Pancreas (tissue), 10 donors: ENCODE measurements around the gene ZNF80. TPM values are rescaled to one million over a fixed set of nuclear protein-coding genes. Genes with fewer than 3 reads are reported as not detected.

Experiments used
- ATAC-seq, 4 donors: fragments of 200-7000 bp; cut with Tn5 transposase; one replicate each; pipeline versions ENCODE4 v1.8.0 to v1.9.1; 2020; ENCODE audit warnings: mild to moderate bottlenecking in 4 of 4, moderate library complexity in 4 of 4
- DNase-seq, 6 donors: peaks; one replicate each; pipeline ENCODE4 v3.0.0-alpha.2; 2020
- FAIRE-seq: peaks from 2 replicates; lab custom pipeline; 2012; peaks lifted over from hg19 to GRCh38; lab: Jason Lieb, UNC
- H3K27ac ChIP-seq, 4 donors: fragments of 200-600 bp; sonication (generic); 1 replicate in 3 of 4; 2 replicates in 1 of 4; pipeline versions ENCODE4 v1.5.0 to v1.8.0; 2020
- H3K27me3 ChIP-seq, 4 donors: fragments of 200-600 bp; one replicate each; pipeline ENCODE4 v1.8.0; 2021
- H3K36me3 ChIP-seq, 3 donors: fragments of 200-600 bp; sonication (generic) in 1 of 3; one replicate each; pipeline versions ENCODE4 v1.5.0 to v1.8.0; 2020 to 2021
- H3K4me1 ChIP-seq, 3 donors: fragments of 200-600 bp; one replicate each; pipeline ENCODE4 v1.8.0; 2021
- H3K4me3 ChIP-seq, 4 donors: fragments of 200-600 bp; sonication (generic) in 2 of 4; one replicate each; pipeline versions ENCODE4 v1.5.0 to v1.8.0; 2020 to 2021
- H3K9me3 ChIP-seq, 4 donors: fragments of 200-600 bp; one replicate each; pipeline ENCODE4 v1.8.0; 2021
- CTCF ChIP-seq, 4 donors: fragments of 200-600 bp; sonication (generic) in 3 of 4; IDR thresholded peaks; one replicate each; pipeline versions ENCODE4 v1.5.0 to v1.8.0; 2021; ENCODE audit warnings: antibody characterized with exemption in 4 of 4
- WGBS, 2 donors: extraction: QIAGEN DNeasy Blood & Tissue Kit; methylation state at CpG; one replicate each; pipeline ENCODE4 v1.1.7; 2013; 5-methylcytosine and 5-hydroxymethylcytosine counted together
- intact Hi-C, 3 donors: fragments of 100-400 bp; cut with DNase I; formaldehyde crosslinking; loops; one replicate each; pipeline versions ENCODE4 v1.11.1 to v1.14.2; 2022
- polyA plus RNA-seq, 2 donors: library from polyadenylated mRNA; stranded (reverse); fragments of 200-250 nt; gene quantifications; one replicate each; pipeline ENCODE4 v1.2.3, GENCODE V29; 2013
- total RNA-seq, 6 donors: library from RNA; stranded (reverse); fragmentation: NEBNext Ultra II Directional in 4 of 6; extraction: Animal tissue kit (Norgen Biotek cat#: 25700) in 4 of 6; gene quantifications; one replicate each; pipeline versions ENCODE4 v1.2.1 to v1.2.4, GENCODE V29; 2021 to 2023
- donor health status: healthy with polysubstance abuse.
- donor health status: DM: no; HTN: no; CAD: no; lungs with moderate emphysema.
- donor health status: DM: no; HTN: no; CAD: no.
- donor health status: control.
- donor health status: control.
- donor health status: Bipolar disorder and iron deficiency.
- donor health status: DM: yes; HTN: yes; CAD: no.
- donor health status: DM: no; HTN: no; CAD: no.
- donor health status: DM: no; HTN: no; CAD: no.
- donor health status: DM: yes; HTN: yes; CAD: no.

Gene ZNF80
- total and polyA plus RNA-seq, 8 donors, result 0.09 TPM; not detected in 7

- no peaks in the 10 kb centered on the region for H3K9me3 ChIP-seq
- no peak for DNase-seq
- ATAC-seq, result no peak
- 63 to 77% methylated on average over 1 of the region's 1 CpG for WGBS, 2 donors
- no peaks in the 10 kb centered on the region for H3K27me3 ChIP-seq
- no peaks in the 10 kb centered on the region for H3K4me1 ChIP-seq
- TF ChIP-seq CTCF (IDR thresholded peaks at IDR 0.05), result no peak
- H3K4me3 ChIP-seq, result no peak overlapping the region
- intact Hi-C loops, result no loop called here
- FAIRE-seq, result no peak
- no peak overlapping the region for H3K27ac ChIP-seq
- H3K36me3 ChIP-seq, result no peaks in the 10 kb centered on the region
Observed at GRCh38 chr3:114221881-114222264, 15.5 kb downstream of the ZNF80 start.

DNA sequence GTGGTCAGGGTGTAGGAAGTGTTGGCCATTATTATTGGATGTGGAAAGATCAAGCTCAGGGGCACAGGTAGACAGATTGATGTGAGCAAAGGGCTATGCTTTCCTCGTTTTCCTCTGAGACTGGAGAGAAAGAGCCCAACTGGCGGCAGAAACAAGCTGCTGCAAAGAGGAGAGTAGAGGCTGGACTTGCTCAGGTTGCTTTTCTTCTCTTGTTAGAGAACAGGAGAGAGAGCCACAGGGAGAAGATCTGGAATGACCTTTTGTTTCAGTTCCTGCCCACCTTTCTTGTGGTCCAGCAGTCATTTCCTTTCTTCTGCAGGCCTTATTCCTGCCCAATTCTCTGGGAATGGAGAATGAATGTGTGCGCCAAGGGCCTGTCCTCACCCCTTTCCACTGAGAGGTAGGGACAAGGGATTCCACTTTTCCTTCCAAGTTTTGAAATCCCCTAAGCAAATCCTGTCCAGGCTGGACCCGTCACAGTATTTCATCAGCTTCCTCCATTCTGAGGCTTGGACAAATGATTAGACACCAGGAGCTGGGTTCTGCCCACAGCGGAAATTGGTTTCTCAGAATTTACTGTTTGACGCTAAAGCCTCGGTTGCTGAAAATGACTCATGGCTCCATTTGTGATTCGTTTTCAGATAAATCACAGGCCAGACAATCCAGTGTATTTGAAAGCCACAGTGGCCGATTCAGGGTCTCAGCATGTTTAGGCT, 16.1 kb downstream of the ZNF80 start:
- H3K9me3 ChIP-seq, result no peaks in the 10 kb centered on the region
- WGBS, 2 donors, result 75 to 81% methylated on average over 9 of the region's 9 CpGs

DNA sequence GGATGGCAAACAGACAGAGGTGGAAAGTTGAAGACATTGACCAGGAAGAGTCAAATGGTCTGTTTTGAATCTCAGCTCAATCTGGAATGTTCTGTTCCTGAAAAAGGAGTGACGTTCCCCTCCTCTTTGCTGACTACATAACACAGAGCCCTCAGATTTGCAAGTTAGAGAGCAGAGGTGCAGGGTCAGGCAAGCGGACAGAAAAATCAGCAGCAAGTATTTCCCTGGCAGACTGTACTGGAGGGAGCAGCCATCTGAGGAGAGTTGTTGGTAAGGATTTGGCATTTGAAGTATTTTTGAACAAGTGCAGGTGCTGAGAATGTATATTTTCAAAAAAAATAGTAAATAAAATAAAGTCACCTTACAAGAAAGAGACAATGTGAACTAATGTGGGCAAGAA, 17.6 kb downstream of the ZNF80 start:
- H3K27ac ChIP-seq, result no peak overlapping the region
- no peak for FAIRE-seq
- no peak for TF ChIP-seq CTCF (IDR thresholded peaks at IDR 0.05)

More for the DNA sequence above, 16.1 kb downstream of the ZNF80 start:
- Histone ChIP-seq H3K4me1 (no peaks in the 10 kb centered on the region), H3K27me3 (no peaks in the 10 kb centered on the region), H3K27ac (no peak overlapping the region), H3K36me3 (no peaks in the 10 kb centered on the region), H3K4me3 (no peak overlapping the region)
- intact Hi-C loops, result no loop called here
- no peak for DNase-seq
- ATAC-seq, result no peak
- FAIRE-seq, result no peak
- TF ChIP-seq CTCF (IDR thresholded peaks at IDR 0.05), result no peak

DNA sequence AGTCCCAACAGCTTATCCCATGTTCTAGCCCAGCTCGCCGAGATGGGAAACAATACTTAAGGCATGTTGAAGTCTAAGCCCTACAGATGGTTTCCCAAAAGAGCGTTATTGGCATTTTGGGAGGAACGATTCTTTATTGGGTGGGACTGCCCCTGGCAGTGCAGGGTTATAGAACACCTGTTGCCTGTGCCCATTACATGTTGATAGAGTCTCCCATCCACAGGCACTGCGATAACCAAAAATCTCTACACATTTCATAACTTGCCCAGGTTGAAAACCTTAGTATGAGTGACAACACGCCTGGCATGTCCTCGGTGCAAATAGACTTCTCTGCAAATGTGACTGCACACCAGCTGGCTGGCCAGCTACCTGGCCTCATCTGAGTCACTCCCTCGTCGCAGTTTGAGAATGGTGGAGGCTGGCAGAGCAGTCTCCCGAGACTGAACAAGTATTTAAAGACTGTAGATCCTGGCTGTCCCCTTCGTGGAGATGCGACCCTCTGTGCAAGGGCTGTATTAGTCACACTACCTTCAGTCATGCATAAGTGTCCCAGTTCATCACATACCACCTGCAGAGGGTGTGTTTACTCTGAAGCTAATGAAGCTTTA, 18.7 kb downstream of the ZNF80 start:
- no peak for FAIRE-seq
- ATAC-seq, result no peak
- Histone ChIP-seq H3K9me3 (no peaks in the 10 kb centered on the region), H3K27me3 (no peaks in the 10 kb centered on the region), H3K4me1 (no peaks in the 10 kb centered on the region), H3K4me3 (no peak overlapping the region), H3K27ac (no peak overlapping the region), H3K36me3 (no peaks in the 10 kb centered on the region)
- intact Hi-C loops, result no loop called here
- 70 to 79% methylated on average over 12 of the region's 12 CpGs for WGBS, 2 donors
- no peak for TF ChIP-seq CTCF (IDR thresholded peaks at IDR 0.05)
- no peak for DNase-seq

More for the DNA sequence above, 17.6 kb downstream of the ZNF80 start:
- H3K4me3 ChIP-seq, result no peak overlapping the region
- H3K36me3 ChIP-seq, result no peaks in the 10 kb centered on the region
- ATAC-seq (no peak), DNase-seq (no peak)
- 56 to 58% methylated on average over 2 of the region's 2 CpGs for WGBS, 2 donors
- intact Hi-C loops, result no loop called here
- H3K27me3 ChIP-seq, result no peaks in the 10 kb centered on the region
- H3K4me1 ChIP-seq, result no peaks in the 10 kb centered on the region
- H3K9me3 ChIP-seq, result no peaks in the 10 kb centered on the region

DNA sequence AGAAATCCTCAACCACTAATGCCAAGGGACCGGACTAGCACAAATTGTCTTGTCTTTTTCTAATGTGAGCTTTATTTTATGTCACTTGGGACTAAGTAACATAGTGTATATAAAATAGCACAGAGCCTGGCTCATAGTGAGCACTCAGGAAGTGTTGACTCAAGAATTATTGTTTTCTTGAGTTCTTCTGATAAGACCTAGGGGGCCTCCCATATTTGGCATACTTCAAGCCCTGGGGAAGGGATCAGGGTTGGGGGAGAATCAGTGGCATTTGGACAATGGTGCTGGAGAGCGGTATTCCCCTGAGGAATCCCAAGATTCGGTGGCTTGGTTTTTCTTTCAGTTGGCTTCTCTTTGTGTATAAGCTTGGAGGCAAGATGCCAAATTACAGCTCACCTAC, 19.4 kb downstream of the ZNF80 start:
- WGBS, 2 donors, result 80 to 89% methylated on average over 3 of the region's 3 CpGs

More for the DNA sequence above, 19.4 kb downstream of the ZNF80 start:
- Histone ChIP-seq H3K4me1 (no peaks in the 10 kb centered on the region), H3K9me3 (no peaks in the 10 kb centered on the region), H3K36me3 (no peaks in the 10 kb centered on the region), H3K27me3 (no peaks in the 10 kb centered on the region), H3K4me3 (no peak overlapping the region), H3K27ac (no peak overlapping the region)
- TF ChIP-seq CTCF (IDR thresholded peaks at IDR 0.05), result no peak
- intact Hi-C loops, result no loop called here
- FAIRE-seq, result no peak
- no peak for DNase-seq
- no peak for ATAC-seq
